GM20000 (cell line): ENCODE results near the gene SLC66A2.

Experiments
- DNase-seq: peaks from one replicate; pipeline ENCODE4 v3.0.0; 2012; ENCODE audit warnings: low spot score
- TF ChIP-seq, protein P1 (sequence below): IDR thresholded peaks from 2 replicates; pipeline ENCODE4 v1.5.1; 2012; ENCODE audit warnings: mild to moderate bottlenecking, control low read depth; ENCODE audit errors: extremely low read depth, missing control alignments

Gene SLC66A2

DNA sequence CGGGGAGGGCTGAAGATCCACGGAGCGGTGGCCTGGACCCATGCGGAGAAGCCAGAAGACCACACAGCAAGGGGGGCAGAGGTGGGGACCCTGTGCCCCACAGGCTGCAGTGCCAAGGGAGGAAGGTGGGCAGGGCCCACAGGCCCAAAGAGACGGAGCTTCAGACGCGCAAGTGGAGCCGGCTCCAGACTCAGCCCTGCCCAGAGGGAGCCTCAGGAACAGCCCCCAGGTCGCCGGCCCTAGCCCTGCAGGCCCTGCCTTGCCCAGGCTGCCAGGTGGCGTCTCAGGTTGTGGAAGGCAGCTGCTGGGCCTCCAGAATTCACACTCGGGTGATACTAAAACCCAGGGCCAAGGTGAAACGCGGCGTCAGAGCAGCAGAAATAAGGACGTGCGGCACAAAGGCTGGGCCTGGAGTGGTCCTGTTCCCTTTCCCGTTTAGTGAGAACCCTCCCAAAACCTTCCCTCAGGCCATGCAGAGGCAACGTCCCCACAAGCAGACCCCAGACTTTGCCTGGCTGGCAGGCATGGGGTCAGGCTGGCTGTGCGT is 36.8 kb downstream of the SLC66A2 start:
- TF ChIP-seq, protein P1, sequence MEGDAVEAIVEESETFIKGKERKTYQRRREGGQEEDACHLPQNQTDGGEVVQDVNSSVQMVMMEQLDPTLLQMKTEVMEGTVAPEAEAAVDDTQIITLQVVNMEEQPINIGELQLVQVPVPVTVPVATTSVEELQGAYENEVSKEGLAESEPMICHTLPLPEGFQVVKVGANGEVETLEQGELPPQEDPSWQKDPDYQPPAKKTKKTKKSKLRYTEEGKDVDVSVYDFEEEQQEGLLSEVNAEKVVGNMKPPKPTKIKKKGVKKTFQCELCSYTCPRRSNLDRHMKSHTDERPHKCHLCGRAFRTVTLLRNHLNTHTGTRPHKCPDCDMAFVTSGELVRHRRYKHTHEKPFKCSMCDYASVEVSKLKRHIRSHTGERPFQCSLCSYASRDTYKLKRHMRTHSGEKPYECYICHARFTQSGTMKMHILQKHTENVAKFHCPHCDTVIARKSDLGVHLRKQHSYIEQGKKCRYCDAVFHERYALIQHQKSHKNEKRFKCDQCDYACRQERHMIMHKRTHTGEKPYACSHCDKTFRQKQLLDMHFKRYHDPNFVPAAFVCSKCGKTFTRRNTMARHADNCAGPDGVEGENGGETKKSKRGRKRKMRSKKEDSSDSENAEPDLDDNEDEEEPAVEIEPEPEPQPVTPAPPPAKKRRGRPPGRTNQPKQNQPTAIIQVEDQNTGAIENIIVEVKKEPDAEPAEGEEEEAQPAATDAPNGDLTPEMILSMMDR: no peak
- peak; percentile 23 for DNase-seq

DNA sequence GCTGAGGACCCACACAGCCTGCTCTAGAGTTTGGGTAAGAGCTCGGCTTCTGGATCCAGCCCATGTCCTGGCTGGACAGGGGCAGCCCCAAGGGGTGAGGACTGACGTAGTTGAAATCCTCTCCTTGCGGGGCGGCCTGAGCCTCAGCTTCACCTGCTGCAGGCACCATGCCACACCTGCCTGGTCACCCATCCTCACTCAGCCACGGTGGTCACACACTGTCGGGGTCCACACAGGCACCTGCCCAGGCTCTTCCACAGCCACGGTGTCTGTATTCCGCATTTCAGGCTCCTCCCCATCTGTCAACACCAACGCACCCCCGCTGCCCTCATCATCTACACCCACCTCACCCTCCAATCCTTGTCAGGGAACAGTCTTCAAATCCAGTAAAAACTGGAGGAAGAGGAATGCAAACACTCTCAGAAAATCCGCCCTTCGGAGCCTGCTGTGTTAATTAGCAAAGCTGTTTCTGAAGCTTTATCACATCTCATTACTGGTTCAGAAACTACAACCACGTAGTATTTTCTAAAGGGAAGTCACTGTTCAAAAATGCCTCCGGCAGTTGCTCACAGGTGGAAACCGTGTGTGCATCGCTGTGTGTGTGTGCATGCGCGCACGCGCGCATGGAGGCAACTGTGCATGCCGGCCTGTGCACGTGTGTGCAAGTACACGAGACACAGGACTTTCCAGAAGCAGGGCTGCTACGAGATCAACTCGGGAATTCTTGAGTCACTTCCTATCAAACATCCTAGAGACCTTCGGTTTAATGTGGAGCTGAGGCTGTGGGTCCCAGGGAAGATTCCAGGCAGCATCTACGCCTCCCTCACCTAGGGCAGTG is 38.2 kb downstream of the SLC66A2 start:
- DNase-seq: no peak
- TF ChIP-seq, protein P1: no peak

DNA sequence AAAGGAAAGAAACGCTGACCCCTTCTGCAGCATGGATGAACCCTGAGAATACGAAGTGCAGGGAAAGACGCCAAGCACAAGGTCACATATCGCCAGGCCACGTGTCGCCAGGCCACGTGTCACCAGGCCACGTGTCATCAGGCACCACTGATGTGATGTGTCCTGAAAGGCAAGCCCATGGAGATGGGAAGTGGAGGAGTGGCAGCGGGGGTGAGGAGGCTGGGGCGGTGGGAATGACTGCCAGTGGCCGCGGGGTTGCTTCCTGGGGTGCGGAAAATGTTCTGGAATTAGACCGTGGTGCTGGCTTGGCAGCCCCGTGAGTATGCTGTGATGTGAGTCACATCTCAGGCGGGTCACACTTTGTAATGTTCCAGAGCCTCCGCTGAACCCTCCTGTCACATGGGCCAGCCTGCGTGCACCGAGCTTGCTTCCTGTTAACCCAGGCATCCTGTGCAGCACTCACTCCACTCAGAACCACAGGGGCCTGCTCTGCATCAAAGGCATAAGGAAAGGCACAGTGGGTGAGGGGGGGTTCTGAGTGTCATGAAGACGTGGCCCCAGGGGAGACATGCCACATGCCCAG is 39.0 kb downstream of the SLC66A2 start:
- no peak for DNase-seq
- TF ChIP-seq, protein P1: no peak

DNA sequence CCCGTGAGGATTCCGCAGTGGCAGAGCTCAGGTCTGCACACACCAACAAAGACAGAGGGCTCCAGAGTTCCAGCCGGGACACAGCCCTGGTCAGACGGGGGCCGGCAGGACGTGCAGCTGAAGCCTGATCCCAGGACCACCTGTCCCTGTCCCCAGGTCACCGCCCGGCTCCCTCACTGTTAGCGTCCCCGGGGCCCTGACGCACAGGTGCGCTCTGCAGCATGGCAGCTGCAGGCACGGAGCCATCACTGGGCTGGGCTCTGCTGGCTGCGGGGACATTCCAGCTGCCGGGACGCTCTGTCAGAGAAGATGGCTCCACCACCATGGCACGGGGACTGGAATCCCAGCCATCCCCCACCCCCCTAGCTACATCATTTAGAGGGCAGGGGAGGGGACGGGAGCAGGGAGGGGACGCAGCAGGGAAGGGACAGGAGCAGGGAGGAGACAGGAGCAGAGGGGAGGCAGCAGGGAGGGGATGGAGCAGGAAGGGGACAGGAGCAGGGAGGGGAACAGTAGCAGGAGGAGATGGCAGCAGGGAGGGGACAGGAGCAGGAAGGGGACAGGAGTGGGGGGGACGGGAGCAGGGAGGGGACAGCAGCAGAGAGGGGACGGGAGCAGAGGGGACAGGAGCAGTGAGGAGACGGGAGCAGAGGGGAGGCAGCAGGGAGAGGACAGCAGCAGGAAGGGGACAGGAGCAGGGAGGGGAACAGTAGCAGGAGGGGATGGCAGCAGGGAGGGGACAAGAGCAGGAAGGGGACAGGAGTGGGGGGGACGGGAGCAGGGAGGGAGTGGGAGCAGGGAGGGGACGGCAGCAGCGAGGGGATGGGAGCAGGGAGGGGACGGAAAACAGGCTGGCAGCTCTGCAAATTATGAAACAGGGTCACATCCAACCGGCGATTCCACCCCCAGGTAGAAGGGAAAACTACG is 39.8 kb downstream of the SLC66A2 start:
- TF ChIP-seq, protein P1: no peak
- DNase-seq: no peak

DNA sequence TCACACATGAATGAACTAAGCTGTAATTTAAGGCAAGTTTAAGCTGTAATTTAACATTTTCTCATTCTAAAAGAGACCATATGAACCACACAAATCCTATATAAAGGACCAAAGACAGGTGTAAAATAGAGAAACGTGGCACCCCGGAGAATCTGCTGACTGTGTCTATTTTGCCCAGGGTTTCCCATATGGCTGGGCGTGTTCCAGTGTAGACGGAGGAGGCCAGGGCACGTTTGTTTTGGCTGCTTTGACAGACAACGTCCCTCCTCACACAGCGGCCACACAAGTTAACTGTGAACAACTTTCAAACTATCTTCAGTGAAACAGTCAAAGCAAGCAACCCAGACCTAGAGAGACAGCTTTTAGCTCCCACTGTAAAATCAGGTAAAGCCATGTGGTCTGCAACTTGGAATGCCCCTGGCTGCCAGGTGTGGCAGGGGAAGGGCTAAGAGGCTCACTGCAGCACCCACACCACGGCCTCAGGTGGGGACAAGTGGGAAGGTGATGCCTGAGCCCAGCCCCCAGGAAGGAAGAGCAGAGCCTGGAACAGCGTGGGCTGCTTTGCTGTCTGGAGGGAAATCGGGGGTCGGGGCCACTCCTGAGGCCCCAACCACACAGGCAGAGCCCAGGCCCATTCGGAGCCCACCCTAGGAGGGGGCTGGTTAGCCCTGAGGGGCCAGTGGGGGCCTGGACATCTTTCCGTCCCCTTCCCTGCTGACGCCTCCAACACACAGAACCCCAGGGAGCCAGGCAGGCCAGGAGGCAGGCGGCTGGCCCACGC is 40.7 kb downstream of the SLC66A2 start:
- TF ChIP-seq, protein P1: no peak
- DNase-seq: no peak

DNA sequence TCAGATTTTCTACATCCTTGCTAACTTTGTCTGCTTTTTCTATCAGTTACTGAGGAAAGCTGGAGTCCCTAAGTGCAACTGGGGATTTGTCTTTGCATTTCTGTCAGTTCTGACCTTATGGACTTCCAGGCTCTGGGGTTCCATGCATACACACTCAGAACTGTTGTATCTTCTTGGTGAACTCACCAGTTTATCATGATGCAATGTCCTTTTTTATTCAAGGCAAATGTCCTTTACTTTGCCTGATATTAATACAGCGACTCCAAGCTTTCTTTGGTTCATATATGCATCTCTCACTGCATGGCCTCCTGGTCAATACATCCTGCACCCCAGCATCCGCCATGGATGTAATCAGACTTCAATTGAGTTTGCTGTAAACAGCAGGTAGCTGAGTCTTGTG is 44.7 kb downstream of the SLC66A2 start:
- TF ChIP-seq, protein P1: no peak
- DNase-seq: no peak
